HG02943 (cell line): ENCODE data around the gene BCL3.
"Not testable (repeated sequence)": the region's sequence is repeated elsewhere in the genome, so short reads cannot be mapped to it uniquely, and the experiment has no call there.

Source experiments
- ATAC-seq: cut with Tn5 transposase; IDR thresholded peaks from one replicate; pipeline ENCODE4 v1.9.1; 2021; ENCODE audit warnings: mild to moderate bottlenecking, low read depth, moderate library complexity; ENCODE audit not compliant: unreplicated experiment

Gene BCL3, protein sequence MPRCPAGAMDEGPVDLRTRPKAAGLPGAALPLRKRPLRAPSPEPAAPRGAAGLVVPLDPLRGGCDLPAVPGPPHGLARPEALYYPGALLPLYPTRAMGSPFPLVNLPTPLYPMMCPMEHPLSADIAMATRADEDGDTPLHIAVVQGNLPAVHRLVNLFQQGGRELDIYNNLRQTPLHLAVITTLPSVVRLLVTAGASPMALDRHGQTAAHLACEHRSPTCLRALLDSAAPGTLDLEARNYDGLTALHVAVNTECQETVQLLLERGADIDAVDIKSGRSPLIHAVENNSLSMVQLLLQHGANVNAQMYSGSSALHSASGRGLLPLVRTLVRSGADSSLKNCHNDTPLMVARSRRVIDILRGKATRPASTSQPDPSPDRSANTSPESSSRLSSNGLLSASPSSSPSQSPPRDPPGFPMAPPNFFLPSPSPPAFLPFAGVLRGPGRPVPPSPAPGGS

DNA sequence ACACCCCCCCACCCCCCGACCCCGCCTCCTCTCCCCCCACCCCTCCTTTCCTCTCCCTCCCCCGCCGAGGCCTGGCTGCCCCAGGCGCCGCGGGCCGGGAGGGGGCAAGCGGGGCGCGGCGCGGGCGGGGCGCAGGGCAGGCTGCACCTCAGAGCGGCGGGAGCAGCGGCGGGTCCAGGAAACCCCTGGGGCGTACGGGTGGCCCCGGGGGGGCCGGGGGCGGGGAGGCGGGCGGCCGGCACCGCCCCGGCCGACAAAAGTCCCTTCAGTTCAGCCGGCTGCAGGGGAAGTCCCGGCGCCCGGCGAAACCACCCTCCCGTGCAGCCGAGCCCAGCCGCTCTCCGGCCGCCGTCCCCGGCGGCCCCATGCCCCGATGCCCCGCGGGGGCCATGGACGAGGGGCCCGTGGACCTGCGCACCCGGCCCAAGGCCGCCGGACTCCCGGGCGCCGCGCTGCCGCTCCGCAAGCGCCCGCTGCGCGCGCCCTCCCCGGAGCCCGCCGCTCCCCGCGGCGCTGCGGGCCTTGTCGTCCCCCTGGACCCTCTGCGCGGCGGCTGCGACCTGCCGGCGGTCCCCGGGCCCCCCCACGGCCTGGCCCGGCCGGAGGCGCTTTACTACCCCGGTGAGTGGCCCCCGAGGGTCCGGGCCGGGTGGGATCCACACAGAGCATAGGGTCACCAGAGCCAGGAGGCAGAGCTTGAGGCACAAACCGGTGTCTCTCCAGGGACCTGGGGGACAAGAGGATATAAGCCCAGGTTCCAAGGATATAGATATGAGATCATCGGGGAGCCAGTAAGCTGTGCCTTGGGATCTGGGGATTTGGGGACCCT, at the start of gene BCL3:
BCL3 (plus strand) TSS at position 283 of the 829 bp plus-strand sequence; CDS start at position 366, 83 bp downstream.
- ATAC-seq = peak; percentile 33

DNA sequence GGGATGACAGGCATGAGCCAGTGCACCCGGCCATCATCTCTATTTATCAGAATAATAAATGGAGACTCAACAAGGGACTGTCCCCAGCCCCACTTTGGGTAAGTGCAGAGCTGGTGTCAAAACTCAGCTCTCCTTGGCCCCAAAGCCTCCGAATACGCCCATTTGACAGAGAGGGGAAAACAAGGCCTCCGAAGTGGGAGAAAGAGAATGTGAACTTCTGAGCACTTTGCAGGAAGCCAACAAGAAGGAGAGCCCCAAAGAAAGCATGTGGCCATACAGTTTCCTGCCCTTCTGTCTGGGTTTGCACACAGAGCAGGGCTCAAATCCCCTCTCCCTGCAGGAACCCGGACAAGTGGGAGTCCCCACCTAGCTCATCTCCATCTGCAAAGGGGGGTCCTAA, 48.0 kb upstream of the BCL3 start:
- ATAC-seq = no peak

DNA sequence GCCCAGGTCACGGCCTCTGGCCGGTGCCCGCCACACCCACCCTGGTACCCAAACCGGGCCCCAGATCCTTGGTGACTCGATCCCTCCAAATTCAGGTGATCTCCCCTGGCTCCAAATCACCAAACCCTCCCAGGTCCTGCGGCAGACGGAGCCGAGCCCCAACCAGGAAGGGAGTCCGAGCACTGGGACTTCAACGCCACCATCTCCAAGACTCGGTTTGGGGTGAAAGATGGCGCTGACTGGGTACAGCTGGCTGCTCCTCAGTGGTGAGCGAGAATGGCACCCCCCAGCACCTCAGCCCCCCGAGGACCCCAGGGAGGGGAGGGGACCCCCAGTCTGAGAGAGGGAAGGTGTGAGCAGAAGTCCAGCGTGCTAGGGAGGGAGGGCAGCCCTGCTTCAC, 47.3 kb upstream of the BCL3 start:
- no peak for ATAC-seq

DNA sequence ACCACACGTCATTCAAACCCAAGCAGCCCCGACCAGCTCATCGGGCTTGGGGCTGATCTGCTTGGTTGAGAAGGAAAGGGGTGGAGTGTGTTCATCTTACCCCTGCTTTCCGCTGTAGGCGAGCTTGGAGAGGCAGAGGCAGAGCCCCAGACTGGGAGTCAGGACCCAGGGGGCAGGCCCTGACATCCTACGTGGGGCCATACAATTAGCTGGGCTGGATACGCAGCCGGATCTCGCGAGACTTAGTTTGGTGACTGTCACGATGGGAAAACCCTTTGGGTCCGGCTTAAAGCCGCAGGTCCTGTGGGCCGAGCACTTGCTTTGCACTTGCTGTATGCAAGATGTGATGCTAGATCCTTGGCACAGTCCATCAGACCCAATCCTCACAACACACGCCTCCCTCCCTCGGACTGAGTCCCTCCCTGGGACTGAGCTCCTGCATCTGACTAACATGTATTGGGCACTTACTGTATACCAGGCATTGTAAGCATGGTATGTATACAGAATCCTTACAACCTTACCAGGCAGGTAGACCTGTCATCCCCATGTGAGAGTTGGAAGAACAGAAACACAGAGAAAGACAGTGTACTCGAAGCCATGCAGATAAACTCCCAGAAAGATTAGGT, 45.8 kb upstream of the BCL3 start:
- ATAC-seq = no peak

DNA sequence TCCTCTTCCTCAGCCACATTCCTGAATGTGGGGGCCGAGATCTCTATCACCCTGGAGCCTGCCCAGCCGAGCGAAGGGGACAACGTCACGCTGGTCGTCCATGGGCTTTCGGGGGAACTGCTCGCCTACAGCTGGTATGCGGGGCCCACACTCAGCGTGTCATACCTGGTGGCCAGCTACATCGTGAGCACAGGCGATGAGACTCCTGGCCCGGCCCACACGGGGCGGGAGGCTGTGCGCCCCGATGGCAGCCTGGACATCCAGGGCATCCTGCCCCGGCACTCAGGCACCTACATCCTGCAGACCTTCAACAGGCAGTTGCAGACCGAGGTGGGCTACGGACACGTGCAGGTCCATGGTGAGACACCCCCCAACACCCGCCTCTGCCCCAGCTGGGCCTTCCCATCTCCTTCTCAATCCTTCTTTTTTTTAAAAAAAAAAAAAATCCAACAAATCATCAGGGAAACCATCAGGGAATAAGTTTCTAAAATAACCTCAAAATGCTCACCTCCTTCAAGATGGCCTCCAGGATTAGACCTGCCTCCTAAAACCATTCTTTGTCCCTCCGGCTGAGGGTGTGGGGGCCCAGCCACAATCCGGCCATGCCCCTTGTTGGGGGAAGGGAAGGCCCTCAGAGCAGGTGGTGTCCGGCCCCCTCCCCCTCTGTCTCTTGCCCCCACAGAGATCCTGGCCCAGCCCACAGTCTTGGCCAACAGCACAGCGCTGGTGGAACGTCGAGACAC, 45.0 kb upstream of the BCL3 start:
- ATAC-seq = no peak

DNA sequence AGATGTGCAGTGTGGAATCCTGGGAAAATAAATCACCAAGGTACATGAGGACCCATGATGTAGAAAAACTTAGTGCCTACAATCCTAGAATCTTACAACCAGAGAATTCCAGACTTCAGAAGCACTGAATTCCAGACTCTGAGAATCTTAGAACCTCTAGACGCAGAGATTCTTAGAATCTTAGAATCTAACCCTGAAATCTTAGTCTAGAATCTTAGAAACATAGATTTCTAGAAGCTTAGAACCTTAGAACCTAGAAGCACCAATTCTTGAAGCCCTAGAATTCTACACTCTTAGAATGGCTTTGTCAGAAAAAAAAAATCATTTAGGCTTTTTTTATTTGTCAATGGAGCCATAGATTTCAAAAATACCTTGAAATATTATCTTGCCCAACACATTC, 43.5 kb upstream of the BCL3 start:
- no peak for ATAC-seq

DNA sequence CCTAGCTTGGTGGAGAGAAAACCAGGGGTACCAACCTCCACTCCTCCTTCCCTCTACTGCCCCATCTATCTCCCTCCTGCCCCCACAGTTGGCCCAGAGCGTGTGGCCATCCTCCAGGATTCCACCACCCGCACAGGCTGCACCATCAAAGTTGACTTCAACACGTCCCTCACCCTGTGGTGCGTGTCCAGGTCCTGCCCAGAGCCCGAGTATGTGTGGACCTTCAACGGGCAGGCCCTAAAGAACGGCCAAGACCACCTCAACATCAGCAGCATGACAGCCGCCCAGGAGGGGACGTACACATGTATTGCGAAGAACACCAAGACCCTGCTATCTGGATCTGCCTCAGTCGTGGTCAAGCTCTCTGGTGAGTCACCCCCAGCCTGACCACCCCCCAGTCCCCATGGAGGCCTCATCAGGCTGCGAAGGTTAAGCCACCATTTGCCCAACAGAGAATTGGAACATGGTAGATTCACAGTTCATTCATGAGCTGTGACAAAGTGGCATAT, 43.0 kb upstream of the BCL3 start:
- ATAC-seq = no peak

DNA sequence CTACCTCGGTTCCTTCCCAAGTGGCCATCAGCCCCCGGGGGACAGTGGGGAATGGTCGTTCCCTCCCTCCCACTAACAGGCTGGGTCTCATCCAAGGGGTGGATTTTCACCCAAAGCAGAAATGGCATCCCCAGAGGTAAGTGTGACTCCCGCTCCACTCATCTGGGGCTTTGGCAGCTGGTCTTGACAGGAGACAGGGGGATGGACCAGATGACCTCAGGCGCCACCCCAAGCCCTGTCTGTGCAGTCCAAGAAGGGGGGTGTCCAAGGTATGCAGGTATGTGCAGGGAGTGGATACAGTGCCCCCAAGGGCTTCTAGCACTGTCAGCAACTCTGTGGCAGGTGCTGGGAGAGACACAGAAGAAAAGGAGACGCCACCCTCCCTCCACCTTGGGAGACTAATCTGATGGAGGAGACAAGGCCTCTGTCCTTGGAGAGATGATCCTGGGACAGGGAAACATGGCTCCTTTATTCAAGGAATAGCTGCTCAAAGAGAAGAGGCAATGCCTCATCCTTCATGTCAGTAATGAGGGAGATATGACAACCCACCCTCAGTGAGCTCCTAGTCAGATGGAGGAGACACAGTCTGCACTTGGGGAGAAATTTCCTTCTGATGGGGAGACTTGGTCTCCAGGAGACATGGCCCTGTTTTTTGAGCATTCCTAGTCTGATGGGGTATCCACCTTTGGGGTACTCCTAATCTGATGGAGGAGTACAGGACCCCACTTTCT, 41.8 kb upstream of the BCL3 start:
- no peak for ATAC-seq

DNA sequence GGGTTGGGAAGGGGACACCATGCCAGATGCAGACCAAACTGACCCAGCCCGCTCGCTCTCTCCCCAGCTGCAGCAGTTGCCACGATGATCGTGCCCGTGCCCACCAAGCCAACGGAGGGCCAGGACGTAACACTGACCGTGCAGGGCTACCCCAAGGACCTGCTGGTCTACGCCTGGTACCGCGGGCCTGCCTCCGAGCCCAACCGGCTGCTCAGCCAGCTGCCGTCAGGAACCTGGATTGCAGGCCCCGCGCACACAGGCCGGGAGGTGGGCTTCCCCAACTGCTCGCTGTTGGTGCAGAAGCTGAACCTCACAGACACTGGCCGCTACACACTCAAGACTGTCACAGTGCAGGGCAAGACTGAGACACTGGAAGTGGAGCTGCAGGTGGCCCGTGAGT, 40.7 kb upstream of the BCL3 start:
- ATAC-seq = no peak

DNA sequence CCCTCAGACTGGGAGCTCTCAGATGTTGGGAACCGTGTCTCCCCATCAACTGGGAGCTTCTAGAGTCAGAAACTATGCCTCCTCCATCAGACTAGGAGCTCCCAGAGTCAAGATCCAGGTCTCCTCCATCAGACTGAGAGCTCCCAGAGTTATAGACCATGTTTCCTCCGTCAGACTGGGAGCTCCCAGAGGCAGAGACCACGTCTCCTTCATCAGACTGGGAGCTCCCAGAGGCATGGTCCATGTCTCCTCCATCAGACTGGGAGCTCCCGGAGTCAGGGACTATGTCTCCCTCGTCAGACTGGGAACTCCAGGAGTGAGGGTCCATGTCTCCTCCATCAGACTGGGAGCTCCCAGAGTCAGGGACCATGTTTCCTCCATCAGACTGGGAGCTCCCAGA, 39.6 kb upstream of the BCL3 start:
- ATAC-seq = no peak

DNA sequence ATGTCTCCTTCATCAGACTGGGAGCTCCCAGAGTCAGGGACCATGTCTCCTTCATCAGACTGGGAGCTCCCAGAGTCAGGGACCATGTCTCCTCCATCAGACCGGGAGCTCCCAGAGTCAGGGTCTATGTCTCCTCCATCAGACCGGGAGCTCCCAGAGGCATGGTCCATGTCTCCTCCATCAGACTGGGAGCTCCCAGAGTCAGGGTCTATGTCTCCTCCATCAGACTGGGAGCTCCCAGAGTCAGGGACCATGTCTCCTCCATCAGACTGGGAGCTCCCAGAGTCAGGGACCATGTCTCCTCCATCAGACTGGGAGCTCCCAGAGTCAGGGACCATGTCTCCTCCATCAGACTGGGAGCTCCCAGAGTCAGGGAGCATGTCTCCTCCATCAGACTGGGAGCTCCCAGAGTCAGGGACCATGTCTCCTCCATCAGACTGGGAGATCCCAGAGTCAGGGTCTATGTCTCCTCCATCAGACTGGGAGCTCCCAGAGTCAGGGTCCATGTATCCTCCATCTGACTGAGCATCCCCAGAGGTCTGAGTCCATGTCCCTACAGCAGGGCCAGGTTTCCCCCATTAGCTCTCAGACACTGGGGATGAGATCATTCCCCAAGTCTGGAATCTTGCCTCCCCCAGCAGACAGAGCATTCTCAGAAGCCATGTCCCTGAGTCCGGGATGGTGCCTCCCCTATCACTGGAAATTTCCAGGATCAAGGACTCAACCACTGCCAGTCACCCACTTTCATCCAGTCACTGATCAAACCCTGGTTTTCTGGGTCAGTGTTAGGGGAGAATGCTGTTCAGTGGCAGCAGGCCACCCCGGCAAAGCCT, 38.9 kb upstream of the BCL3 start:
- not testable (repeated sequence) for ATAC-seq

DNA sequence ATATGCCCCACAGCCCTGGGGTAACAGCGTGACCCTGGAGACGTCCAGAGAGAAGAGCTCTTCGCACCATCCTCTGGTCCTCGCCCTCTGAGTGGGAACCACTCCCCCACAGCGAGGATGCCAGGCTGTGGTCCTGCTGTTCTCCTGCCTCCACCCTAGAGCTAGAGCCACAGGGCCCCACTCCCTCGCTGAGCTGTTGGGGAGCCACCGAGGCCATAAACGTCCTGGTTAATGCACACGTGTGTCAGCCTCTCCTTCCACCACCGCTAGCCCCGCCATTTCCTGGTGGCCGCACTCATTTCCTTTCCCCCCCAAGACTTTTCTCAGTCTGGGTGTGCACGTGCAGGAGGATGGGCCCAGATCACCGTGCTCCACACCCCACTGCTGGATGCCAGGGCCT, 38.0 kb upstream of the BCL3 start:
- ATAC-seq = no peak

DNA sequence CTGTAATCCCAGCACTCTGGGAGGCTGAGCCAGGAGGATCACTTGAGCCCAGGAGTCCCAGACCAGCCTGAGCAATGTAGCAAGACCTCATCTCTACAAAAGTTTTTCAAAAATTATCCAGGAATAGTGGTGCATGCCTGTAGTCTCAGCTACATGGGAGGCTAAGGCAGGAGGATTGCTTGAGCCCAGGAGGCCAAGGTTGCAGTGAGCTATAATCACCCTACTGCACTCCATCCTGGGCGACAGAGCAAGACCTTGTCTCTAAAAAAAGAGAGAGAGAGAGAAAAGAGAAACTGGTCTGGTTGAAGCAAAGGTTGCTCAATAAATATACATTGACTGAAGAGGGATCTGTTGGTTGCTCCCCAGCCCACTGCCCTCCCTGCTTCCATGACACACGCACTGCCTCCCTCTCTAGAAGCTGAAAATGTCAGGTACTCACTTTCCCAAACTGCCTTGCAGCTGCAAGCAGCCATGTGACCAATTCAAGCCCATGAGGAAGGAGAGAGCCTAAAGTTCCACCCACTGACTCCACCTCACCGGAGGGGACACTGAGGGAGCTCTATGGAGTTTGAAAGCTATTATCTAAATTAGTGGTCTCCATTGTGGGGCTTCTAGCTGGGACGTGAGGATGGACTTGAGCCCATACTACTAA, 35.5 kb upstream of the BCL3 start:
- ATAC-seq = no peak

DNA sequence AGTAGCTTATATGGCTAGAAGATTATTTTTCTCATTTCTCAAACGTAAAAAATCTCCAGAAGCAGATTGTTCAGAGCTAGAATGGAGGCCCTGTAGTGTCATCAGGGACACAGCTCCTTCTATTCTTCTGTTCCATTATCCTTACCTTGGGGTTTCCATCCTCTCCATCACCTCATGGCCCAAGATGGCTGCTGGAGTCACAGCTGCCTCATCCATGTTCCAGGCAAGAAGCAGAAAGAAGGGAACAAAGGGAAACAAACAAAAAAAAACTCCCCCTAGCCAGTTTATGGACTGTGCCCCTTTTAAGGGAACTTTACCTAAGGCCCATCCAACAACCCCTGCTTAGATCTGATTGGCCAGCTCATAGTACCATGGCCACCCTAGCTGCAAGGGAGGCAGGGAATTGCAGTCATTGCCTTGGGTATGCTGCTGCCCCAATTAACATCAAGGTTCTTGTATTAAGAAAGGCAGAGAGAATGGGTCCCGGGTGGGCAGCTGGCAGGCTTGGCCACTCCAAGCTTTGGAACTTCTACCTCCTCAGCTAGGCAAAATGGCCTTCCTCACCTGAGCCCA, 33.8 kb upstream of the BCL3 start:
- no peak for ATAC-seq

DNA sequence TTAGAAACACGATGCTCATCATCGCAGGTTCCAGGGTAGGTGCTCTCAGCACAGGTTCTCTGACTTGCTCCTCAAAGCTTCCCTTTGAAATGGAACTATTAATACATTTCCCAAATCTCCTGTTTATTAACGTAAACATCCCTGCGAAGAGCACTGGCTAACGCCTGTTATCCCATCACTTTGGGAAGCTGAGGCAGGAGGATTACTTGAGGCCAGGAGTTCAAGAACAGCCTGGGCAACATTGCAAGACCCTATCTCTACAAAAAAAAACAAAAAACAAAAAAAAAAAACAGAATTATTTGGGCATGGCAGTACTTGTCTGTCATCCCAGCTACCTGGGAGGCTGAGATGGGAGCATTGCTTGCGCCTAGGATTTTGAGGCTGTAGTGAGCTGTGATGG, 30.9 kb upstream of the BCL3 start:
- no peak for ATAC-seq

DNA sequence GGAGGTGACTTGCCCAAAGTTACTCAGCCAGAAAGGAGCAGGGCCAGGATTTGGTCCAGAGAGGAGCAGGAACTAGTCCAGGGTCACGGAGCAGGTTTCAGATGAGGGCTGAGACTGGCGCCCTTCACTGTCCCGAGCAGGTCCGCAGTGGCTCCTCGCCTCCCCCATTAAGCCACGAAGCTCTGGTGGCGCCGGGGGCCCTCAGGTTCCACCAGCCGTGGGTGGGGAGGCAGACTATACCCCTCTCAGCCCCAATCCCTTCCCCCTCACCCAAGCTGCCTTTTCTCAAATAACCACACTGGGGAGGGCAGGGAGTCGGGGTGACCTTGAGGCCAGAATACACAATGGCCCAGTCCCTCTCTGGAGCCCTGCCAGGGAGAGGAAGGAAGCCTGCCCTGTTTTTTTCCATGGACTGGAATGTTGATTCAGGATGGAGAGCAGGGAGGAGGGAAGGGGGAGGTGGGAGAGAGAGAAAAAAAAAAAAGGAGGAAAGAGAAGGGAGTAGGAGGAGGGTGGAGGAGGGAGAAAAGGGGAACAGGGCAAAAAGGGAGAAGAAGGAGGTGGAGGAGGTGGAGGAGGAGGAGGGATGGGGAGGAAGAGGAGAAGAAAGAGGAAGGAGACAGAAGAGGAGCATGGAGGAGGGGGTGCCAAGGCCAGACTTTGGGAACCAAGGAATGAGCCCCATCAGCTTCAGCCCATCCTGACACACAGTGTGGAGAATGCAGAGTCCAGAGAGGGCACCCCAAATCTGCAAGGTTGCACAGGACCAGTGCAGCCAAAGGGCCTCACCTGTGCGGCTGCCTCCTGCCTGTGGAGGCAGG, 29.9 kb upstream of the BCL3 start:
- ATAC-seq = no peak

DNA sequence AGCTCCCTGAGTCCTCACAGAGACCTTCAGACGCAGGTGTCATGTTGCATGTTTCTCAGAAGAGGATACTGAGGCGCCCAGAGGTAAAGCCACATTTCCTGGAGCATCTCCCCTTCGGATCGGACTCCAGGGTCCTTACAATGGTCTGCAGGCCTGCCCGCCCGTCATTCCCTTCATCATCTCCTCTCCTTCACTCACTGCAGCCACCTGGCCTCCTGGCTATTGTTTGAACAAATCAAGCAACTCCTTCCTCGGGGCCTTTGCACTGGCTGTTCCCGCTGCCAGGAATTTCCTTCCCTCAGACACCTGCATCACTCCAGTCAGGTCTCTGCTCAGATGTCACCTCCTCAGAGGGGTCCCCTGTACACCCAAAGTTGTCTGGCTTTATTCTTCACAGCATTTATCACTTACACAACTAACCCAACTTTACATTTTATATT, 29.2 kb upstream of the BCL3 start:
- ATAC-seq = no peak
